D721Med (cell line): ENCODE results near the gene PALB2.
A peak's percentile ranks its signal among the peaks of the same experiment; 100 is the strongest.

Source experiments
- DNase-seq: peaks from one replicate; pipeline ENCODE4 v3.0.0; 2011; ENCODE audit warnings: low spot score; ENCODE audit not compliant: insufficient read length
- FAIRE-seq: peaks from 2 replicates; lab custom pipeline; 2011; peaks lifted over from hg19 to GRCh38; lab: Jason Lieb, UNC
- CTCF ChIP-seq: IDR thresholded peaks from 2 replicates; pipeline ENCODE4 v1.5.1; 2012; ENCODE audit warnings: mild to moderate bottlenecking, control low read depth; ENCODE audit not compliant: insufficient read depth; ENCODE audit errors: missing control alignments

PALB2 gene

DNA sequence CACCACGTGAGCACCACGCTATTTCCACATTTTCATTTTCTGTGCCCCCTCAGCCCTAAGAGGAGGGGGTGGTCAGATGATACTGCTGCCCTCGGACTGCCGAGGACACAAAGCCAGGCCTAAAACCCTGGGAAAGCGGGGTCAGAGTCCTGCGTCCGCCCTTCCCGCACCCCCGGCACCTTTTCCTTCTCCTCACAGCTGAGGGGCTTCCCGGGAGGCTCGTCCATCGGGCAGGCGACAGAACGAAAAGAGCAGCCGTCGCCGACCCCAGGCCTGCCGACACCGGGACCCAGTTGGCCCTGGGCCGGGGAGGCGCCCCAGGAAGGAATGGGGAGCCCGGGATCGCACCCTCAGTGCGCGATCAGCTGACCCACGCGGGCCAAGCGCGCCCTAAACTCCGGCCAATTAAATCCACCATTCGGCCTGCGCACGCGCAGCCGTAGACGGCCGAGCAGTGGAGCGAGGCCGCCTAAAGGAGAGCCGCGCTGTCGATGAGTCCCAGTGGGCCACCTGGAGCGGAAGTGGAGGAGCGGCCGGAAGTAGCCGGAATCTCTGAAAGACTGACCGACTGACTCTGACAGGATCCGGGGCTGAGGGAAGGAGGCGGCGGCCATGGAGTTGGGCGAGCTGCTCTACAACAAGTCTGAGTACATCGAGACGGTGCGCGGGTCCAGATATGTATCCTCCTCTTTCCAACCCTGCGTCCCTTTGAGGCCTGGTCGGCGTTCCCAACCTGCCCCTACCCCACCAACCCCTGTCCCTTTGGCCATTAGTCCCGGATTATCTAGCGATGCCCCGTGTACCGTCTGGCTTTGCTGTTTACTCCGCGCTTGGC lies at the start of gene PALB2, which contains the start of gene DCTN5:
PALB2 (minus strand) TSS at position 380 of the 835 bp plus-strand sequence; CDS start at position 227, 153 bp downstream.
DCTN5 (plus strand) TSS at position 536 of the 835 bp plus-strand sequence; CDS start at position 613, 77 bp downstream.
- FAIRE-seq (no peak), DNase-seq (peak; percentile 75)
- TF ChIP-seq CTCF = no peak

DNA sequence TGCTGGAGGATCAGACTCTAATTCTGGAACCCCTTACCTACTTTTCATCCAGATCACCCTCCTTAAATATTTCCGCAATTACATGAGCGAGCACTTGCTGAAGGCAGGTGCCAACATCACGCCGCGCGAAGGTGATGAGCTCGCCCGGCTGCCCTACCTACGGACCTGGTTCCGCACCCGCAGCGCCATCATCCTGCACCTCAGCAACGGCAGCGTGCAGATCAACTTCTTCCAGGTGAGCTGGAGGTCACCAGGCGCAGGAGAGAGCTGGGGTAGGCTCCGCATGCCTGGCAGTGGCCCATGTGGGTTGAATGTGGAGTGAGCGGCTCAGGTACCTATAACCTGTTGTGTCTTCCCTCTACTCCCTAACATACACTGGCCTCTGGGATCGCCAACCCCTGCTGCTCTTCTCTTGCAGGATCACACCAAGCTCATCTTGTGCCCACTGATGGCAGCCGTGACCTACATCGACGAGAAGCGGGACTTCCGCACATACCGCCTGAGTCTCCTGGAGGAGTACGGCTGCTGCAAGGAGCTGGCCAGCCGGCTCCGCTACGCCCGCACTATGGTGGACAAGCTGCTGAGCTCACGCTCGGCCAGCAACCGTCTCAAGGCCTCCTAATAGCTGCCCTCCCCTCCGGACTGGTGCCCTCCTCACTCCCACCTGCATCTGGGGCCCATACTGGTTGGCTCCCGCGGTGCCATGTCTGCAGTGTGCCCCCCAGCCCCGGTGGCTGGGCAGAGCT lies 48.5 kb upstream of the PALB2 start:
- TF ChIP-seq CTCF = no peak
- no peak for DNase-seq
- FAIRE-seq = no peak

- TF ChIP-seq CTCF = no peak
- FAIRE-seq = no peak
- DNase-seq = no peak
Observed at GRCh38 chr16:23687034-23687808, 46.1 kb upstream of the PALB2 start.

- no peak for FAIRE-seq
- no peak for TF ChIP-seq CTCF
- no peak for DNase-seq
Observed at GRCh38 chr16:23683487-23683886, 42.4 kb upstream of the PALB2 start.

- no peak for TF ChIP-seq CTCF
- DNase-seq (no peak), FAIRE-seq (no peak)
Observed at GRCh38 chr16:23682181-23682580, 41.1 kb upstream of the PALB2 start.

- DNase-seq (no peak), FAIRE-seq (no peak)
- no peak for TF ChIP-seq CTCF
Observed at GRCh38 chr16:23679986-23680336, 38.9 kb upstream of the PALB2 start.
